Right kidney (tissue), 1 donor: ENCODE measurements around the gene ILDR2.

Source experiments
- DNase-seq: peaks from one replicate; pipeline ENCODE4 v3.0.0-alpha.2; 2016

Gene ILDR2

DNA sequence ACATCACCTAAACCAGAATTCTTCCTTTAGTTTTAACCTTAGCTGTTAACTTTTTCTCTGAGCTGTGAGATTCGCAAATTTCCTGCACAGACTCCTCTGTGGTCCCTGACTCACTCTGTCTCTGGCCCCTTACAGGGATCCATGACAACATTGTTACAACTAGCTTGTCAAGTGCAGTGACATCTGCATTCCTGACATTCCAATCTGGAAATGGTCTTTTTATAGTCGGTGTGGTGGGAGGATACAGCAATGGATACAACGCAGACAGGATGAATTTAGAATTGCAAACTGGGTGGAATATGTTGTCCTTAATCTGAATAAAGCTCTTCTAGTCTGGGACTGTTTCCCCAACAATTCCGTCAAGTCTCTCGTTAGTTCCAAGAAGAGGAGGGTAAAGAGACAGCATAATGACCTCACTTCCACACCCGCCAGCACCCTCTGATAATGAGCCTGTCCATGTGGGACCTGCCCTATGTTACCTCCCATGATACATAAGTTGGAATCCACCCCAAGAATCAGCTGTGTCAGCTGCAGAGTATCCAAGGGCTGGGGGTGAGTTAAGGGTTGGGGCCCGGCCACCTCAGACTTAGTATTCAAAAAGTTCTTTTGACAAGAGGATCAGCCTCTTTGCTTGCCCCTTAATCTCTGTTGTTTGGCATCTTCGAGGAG, 49.4 kb downstream of the ILDR2 start:
- peak; percentile 16 for DNase-seq

DNA sequence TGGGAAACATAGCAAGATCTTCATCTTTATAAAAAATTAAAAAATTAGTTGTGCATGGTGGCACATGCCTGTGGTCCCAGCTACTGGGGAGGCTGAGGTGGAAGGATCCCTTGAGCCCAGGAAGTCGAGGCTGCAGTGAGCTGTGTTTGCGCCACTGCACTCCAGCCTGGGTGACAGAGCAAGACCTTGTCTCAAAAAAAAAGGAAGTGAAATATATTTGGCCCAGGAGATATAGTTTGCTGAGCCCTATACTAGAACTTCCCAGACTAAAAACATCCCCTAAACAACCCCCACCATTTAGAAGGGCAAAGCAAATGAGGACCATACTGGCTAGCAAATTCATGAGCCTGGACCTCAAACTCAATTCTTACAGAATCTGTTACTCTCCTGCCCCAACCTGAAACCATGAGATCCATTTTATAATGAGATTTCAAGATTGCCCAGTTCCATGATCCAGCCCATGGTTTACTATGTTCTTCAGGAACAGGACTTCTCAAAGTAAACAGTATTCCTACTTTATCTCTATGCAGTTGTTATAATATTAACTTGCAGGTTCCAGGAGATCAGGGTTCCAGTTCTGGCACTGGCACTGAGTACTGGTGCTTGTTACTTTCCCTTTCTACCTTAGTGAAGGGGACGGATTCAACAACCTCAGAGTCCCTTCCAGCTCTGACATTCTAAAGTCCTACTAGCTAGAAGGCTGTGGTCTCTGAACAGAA, 50.4 kb downstream of the ILDR2 start:
- no peak for DNase-seq

DNA sequence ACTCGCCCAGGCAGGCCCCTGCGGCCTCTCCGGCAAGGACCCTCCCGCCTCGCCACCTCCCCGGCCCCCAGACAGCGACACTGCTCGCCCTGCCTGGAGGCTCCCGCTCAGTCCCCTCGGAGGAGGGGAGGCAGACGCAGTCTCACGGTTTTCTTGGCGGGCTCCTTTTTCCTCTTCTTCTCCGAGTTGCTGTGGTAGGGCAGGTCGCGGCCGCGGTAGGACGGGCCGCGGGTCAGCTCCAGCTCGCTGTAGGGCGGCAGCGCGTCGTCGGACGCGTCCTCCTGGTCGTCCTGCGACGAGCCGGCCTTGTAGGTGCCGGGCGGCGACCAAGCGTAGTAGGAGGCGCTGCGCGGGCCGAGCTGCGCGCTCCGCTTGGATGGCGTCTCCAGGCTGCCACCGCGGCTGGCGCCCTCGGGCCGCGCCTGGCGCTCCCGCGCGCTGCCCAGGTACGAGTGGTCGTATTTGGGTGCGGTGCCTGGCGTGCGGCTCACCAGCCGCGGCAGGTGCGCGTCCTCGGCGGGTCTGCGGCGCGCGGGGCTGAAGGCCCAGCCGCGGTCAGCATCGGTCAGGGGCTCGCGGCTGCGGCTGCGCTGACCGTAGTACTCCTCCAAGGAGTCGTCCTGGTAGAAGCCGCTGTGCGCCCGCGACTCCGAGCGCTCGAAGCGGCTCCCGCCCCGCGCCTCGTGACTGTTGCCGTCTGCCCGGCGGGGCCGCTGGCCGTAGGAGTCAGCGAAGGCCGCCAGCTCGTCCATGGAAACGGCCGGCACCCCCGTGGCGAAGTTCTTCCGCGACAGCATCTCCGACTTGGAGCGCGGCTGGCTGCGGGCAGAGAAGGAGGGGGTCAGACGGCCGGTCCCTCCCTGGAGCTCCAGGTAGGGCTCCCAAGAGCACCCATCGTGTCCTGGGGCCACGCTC, 54.5 kb downstream of the ILDR2 start:
- DNase-seq: peak; percentile 88

DNA sequence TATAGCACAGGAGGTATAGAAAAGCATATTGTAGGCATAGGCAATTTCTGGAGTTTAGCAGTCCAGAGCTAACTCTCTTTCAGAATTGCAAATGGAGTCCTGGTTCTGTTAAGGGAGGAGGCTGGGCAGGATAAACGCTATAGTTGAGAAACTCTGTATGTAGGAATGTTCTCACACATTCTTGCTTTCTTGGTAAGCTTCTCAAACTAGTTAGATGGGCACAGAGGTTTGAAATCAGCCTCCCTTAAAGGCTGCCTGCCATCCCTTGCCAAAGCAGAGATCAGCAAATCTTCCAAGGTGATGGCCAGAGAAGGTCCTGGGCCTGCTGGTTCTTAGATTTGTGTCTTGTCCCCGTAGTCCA, 56.4 kb downstream of the ILDR2 start:
- no peak for DNase-seq

DNA sequence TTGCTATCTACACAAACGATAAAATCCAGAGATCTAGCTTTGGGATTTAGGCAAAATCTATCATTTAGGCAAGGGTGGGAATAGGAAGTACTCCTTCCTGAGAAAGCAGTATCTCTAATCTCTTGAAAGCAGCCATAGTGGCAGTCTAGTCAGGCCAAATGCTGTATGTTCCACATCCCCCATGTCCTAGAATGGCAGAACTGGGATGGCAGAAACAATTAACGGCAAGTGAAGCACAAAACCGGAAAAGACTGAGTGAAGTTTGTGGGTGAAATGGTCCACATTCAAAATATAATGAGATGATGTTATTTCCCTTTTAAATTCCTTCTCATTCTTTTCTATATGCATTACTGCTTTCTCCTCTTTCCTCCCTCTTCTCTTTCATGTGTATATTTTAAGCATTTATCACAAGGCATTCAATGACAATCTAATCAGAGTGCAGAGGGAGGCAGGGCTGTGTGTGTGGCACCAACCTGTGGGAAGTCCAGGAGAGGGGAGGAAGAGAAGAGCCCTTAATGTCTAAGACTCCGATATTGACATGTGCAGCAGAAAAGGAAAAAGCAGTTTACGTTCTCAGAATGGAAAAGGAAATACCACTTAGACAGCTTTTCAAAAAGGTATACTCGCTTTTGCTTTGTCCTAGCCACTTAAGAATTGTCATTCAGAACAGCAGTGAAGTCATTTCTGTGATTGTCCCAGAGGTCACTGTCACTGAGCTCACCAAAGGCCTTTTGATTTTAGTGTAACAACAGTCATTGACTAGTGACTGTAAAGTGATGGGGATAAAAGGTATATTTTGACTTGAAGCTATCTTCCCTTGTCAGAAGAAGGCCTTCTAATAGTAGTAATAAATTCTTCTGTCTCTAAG, 57.0 kb downstream of the ILDR2 start:
- DNase-seq: no peak

- no peak for DNase-seq
Observed at GRCh38 chr1:166915941-166916340, 59.4 kb downstream of the ILDR2 start.

DNA sequence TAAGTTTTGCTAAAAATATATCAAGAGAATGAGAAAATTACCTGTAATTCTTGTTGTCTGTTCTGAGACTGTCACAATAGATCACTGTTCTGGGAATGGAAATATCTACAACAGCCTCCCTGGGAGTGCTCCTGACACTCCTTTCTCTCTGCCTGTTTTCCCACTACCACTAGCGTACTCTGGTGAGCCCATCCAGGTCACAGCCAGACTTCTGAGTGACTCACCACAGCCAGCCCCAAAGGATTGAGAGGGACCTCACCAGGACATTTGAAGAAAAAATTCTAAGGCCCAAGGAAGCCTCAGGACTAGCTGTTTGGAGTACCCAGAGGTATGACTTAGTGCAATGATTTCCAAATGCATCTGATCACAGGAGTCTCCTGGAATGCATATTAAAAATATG, 60.3 kb downstream of the ILDR2 start:
- DNase-seq: no peak

DNA sequence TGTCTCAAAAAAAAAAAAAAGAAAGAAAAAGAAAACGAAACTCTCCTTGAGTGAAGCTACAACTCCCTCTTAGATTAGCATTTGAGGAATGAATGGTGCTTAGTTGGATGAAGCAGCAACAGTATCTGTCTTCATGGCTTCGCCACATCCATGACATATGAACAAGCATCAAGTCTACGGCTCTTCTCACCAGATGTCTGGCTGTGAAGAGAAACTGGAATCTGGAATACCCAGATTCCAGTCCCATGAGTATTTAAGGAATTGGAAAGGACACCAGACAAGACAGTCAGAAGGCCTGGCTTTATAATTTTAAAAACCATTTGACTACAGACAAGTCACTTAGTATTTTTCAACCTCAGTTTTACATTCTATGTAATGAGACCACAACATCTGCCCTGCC, 61.2 kb downstream of the ILDR2 start:
- no peak for DNase-seq

DNA sequence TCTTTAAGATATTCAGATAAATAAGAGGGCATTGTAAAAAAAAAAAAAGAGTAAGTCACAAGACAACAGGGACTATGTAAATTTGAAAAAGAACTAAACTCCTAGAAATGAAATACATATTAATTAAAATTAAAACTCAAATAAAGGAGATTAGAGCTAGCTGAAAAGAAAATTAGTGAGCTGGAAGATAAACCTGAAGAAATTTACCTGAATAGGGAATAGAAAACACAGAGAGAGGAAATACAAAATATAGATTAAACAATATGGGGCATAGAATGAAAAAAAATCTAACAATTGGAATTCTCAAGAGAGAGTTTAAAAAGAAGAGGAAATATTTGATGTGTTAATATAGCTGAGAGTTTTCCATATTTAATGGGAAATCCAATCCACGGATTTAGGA, 63.7 kb downstream of the ILDR2 start:
- DNase-seq: no peak

- DNase-seq: no peak
Observed at GRCh38 chr1:166910396-166910994, 64.8 kb downstream of the ILDR2 start.

DNA sequence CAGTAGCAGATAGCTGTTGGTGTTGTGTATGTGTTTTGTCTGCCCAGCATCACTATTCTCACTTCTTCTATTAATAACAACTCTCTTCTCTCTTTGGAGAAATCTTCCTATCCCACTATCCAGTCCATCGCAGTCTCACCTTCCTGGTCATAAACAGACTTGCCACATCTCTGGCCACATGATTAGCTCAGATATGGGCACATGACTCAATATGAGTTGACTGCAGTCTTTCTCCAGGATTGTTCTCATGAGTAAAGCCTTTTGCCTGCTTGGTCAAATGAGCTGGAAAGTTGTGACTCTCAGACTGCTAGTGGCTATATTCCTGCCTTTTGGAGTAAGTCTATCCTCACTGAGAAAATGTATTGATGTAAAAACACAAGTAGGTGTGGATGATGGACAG, 66.4 kb downstream of the ILDR2 start:
- DNase-seq: no peak

GRCh38 chr1:166907763-166908162, 67.6 kb downstream of the ILDR2 start:
- no peak for DNase-seq

DNA sequence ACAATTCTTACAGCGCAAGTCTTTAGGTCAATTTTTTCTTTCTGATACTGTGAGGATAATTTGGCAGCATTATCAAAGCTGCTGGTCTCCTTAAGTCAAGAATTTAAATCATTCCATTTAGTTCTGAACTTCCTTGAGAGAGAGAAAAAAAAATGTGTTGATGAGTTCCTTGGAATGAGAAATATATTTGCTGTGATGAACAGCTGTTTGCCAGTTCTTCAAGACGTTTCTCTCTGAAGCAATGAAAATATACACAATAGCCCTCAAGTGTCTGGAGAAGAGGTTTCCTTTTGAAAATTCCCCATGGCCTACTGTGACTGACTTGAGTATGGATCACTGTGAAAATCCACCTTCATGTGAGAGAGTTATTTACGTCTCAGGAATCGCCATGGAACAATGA, 68.3 kb downstream of the ILDR2 start:
- no peak for DNase-seq

DNA sequence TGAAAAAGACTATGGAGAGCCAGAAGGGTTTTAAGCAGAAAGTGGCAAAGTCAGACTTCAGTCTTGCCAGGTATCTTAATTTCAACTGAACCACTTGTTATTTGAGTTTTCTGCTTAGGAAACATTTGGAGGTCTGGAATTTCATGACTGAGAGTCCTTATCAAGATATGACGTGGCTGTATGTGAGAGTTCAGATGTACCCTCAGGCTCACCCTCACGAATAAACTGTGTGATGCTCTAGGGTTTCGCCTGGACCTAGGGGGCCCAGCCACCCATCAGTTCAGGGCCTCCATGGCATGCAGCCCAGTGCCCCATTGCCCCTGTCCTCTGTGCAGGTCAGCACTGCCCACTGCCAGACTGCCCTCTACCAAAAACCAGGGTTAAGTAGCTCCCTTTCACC, 68.7 kb downstream of the ILDR2 start:
- DNase-seq: no peak

- no peak for DNase-seq
Observed at GRCh38 chr1:166905900-166906299, 69.4 kb downstream of the ILDR2 start.

GRCh38 chr1:166905136-166905535, 70.2 kb downstream of the ILDR2 start:
- DNase-seq: no peak

GRCh38 chr1:166903232-166903631, 72.1 kb downstream of the ILDR2 start:
- DNase-seq: no peak

DNA sequence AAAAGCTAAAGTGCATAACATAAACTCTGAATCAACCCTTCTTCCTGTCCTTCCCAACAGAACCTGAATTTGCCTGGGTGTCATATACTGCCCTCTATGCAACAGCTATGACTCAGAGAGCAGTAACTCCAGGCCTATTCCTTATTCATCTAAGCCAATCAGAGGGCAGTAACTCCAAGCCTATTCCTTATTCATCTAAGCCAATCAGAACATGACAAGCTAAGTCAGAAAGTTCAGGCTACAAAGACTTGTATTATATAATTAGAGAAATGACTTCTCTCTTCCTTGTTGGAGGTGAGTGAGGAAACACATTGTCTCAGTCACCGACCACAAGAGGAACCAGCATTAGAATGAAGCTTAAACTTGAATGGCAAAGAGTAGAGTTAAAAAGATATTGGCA, 73.1 kb downstream of the ILDR2 start:
- no peak for DNase-seq

GRCh38 chr1:166900987-166901386, 74.4 kb downstream of the ILDR2 start:
- DNase-seq: no peak

- no peak for DNase-seq
Observed at GRCh38 chr1:166899769-166900168, 75.6 kb downstream of the ILDR2 start.

DNA sequence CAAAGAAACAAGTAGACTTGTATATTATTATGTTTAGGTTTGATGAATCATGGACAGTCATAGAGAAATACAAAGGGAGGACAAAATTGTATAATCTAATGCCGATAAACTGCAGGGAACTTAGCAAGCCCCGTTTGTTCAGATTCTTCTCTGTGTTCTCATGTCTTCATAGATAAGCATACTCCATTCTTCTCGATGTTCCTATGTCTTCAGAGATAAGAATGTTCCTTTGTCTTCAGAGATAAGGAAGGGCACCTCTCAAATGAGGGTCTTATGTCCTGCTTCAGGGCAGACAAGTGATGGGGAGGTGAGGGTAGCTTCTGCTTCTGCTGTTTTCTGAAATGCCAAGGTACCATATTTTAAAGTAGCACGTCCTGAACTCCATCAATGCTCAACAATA, 79.6 kb downstream of the ILDR2 start:
- DNase-seq: no peak

- no peak for DNase-seq
Observed at GRCh38 chr1:166889776-166890175, 85.6 kb downstream of the ILDR2 start.
